Urothelium cell line (cell line): ENCODE data around the gene LIMD2.
A peak's percentile ranks its signal among the peaks of the same experiment; 100 is the strongest.
"Not testable (repeated sequence)": the region's sequence is repeated elsewhere in the genome, so short reads cannot be mapped to it uniquely, and the experiment has no call there.

Experiments
- DNase-seq: peaks from one replicate; pipeline ENCODE4 v3.0.0; 2011; ENCODE audit warnings: low spot score, mixed read lengths
- FAIRE-seq: peaks from 2 replicates; lab custom pipeline; 2011; peaks lifted over from hg19 to GRCh38; lab: Jason Lieb, UNC

LIMD2 gene

GRCh38 chr17:63699638-63700527 lies at the start of gene LIMD2:
TSS of gene LIMD2 (minus strand) at chr17:63700125. CDS start at chr17:63699298, 827 bp downstream.
- FAIRE-seq = peak; percentile 86
- DNase-seq = peak; percentile 86

GRCh38 chr17:63741408-63742173 lies 41.7 kb upstream of the LIMD2 start, which contains the start of gene STRADA:
TSS of gene STRADA (minus strand) at chr17:63741799. CDS start at chr17:63728369, 13,430 bp downstream.
- peak; percentile 90 for FAIRE-seq
- peak; percentile 100 for DNase-seq

- FAIRE-seq = no peak
- DNase-seq = no peak
Observed at GRCh38 chr17:63741143-63741407, 41.1 kb upstream of the LIMD2 start.

- DNase-seq (peak; percentile 5), FAIRE-seq (no peak)
Observed at GRCh38 chr17:63740464-63741142, 40.7 kb upstream of the LIMD2 start.

GRCh38 chr17:63735691-63736090 lies 35.8 kb upstream of the LIMD2 start:
- DNase-seq (no peak), FAIRE-seq (no peak)

- DNase-seq (no peak), FAIRE-seq (no peak)
Observed at GRCh38 chr17:63722403-63722802, 22.5 kb upstream of the LIMD2 start.

- not testable (repeated sequence) for FAIRE-seq, DNase-seq
Observed at GRCh38 chr17:63720194-63720593, 20.3 kb upstream of the LIMD2 start.

- no peak for FAIRE-seq
- no peak for DNase-seq
Observed at GRCh38 chr17:63718988-63719387, 19.1 kb upstream of the LIMD2 start.

GRCh38 chr17:63716426-63716825 lies 16.5 kb upstream of the LIMD2 start:
- DNase-seq (no peak), FAIRE-seq (no peak)

GRCh38 chr17:63714550-63715277 lies 14.8 kb upstream of the LIMD2 start:
- FAIRE-seq = peak; percentile 23
- no peak for DNase-seq

GRCh38 chr17:63709110-63709509 lies 9.2 kb upstream of the LIMD2 start:
- FAIRE-seq (no peak), DNase-seq (no peak)

GRCh38 chr17:63707151-63707550 lies 7.2 kb upstream of the LIMD2 start:
- FAIRE-seq (no peak), DNase-seq (no peak)

GRCh38 chr17:63706336-63707082 lies 6.6 kb upstream of the LIMD2 start:
- DNase-seq (no peak), FAIRE-seq (no peak)

GRCh38 chr17:63705657-63706056 lies 5.7 kb upstream of the LIMD2 start:
- FAIRE-seq = peak; percentile 23

GRCh38 chr17:63704836-63705235 lies 4.9 kb upstream of the LIMD2 start:
- DNase-seq = no peak
- no peak for FAIRE-seq

More at GRCh38 chr17:63705657-63706056, 5.7 kb upstream of the LIMD2 start:
- DNase-seq = no peak

- DNase-seq = no peak
Observed at GRCh38 chr17:63704259-63704576, 4.3 kb upstream of the LIMD2 start.

GRCh38 chr17:63703556-63704258 lies 3.8 kb upstream of the LIMD2 start:
- FAIRE-seq (no peak), DNase-seq (no peak)

More at GRCh38 chr17:63704259-63704576, 4.3 kb upstream of the LIMD2 start:
- peak; percentile 83 for FAIRE-seq

- FAIRE-seq (peak; percentile 5), DNase-seq (no peak)
Observed at GRCh38 chr17:63703029-63703428, 3.1 kb upstream of the LIMD2 start.

- DNase-seq = no peak
- FAIRE-seq = no peak
Observed at GRCh38 chr17:63702721-63703015, 2.7 kb upstream of the LIMD2 start.
